Gastroesophageal sphincter (tissue), 3 donors: Measurements from ENCODE around the gene TIMM17B.

Experiments
- CTCF ChIP-seq, 4 experiments: fragments of 200-600 bp in 2 of 4; fragments of 450-650 bp in 2 of 4; sonication (generic) in 1 of 4; IDR thresholded peaks; one replicate each; pipeline ENCODE4 v1.5.1; 2017 to 2019; ENCODE audit warnings: antibody characterized with exemption in 4 of 4, mild to moderate bottlenecking in 2 of 4, moderate library complexity in 2 of 4
- POLR2A ChIP-seq, 2 donors: fragments of 450-650 bp; IDR thresholded peaks; one replicate each; pipeline ENCODE4 v1.6.1; 2017; ENCODE audit warnings: antibody characterized with exemption in 2 of 2, mild to moderate bottlenecking in 2 of 2, moderate library complexity in 1 of 2

- no peak for TF ChIP-seq CTCF (IDR thresholded peaks at IDR 0.05)
- TF ChIP-seq POLR2A (IDR thresholded peaks at IDR 0.05) = no peak
Measured at GRCh38 chrX:48902776-48903175, 5.2 kb upstream of the TIMM17B start.
